Neuronal stem cell (in vitro differentiated cells): ENCODE data around the gene YBEY.
"Not testable (repeated sequence)": the region's sequence is repeated elsewhere in the genome, so short reads cannot be mapped to it uniquely, and the experiment has no call there.

Experiments
- DNase-seq: peaks from one replicate; pipeline ENCODE4 v3.0.0-alpha.2; 2013; ENCODE audit warnings: low spot score
- H2AFZ ChIP-seq: one replicate; pipeline ENCODE4 v1.6.1; 2013; ENCODE audit warnings: mild to moderate bottlenecking, low read length, inconsistent platforms
- H2AK5ac ChIP-seq: 2 replicates; pipeline ENCODE4 v1.6.1; 2013; ENCODE audit warnings: low read depth, mild to moderate bottlenecking, inconsistent platforms, low read length, moderate library complexity, mixed read lengths
- H2BK120ac ChIP-seq: 2 replicates; pipeline ENCODE4 v1.6.1; 2013; ENCODE audit warnings: low read depth, mild to moderate bottlenecking, inconsistent platforms, low read length, moderate library complexity, mixed read lengths
- H2BK12ac ChIP-seq: one replicate; pipeline ENCODE4 v1.6.1; 2013; ENCODE audit warnings: low read length, inconsistent platforms
- H2BK15ac ChIP-seq: 2 replicates; pipeline ENCODE4 v1.6.1; 2013; ENCODE audit warnings: mild to moderate bottlenecking, low read length, inconsistent platforms, mixed read lengths
- H2BK5ac ChIP-seq: one replicate; pipeline ENCODE4 v1.6.1; 2013; ENCODE audit warnings: inconsistent platforms, mild to moderate bottlenecking, low read length, moderate library complexity
- H3K14ac ChIP-seq: one replicate; pipeline ENCODE4 v1.6.1; 2013; ENCODE audit warnings: low read length, inconsistent platforms
- H3K18ac ChIP-seq: 2 replicates; pipeline ENCODE4 v1.6.1; 2013; ENCODE audit warnings: low read length, inconsistent platforms
- H3K23ac ChIP-seq: 2 replicates; pipeline ENCODE4 v1.6.1; 2013; ENCODE audit warnings: low read depth, mild to moderate bottlenecking, mixed read lengths, low read length, inconsistent platforms; ENCODE audit not compliant: poor library complexity
- H3K27ac ChIP-seq: replicated peaks from 3 replicates; pipeline ENCODE4 v1.5.1; 2013; ENCODE audit warnings: low read length, inconsistent platforms
- H3K27me3 ChIP-seq, 3 experiments: 2 replicates each; pipeline ENCODE4 v1.6.1; 2013; ENCODE audit warnings: low read length in 3 of 3, mild to moderate bottlenecking in 2 of 3, inconsistent platforms in 1 of 3, low read depth in 1 of 3, mixed read lengths in 1 of 3, moderate library complexity in 1 of 3; ENCODE audit not compliant: control insufficient read depth in 3 of 3, insufficient read depth in 3 of 3
- H3K36me3 ChIP-seq, 2 donors: replicated peaks in 1 of 2; 2 replicates each; pipeline ENCODE4 v1.6.1; 2013; ENCODE audit warnings: low read length in 2 of 2; ENCODE audit not compliant: control insufficient read depth in 2 of 2, insufficient read depth in 2 of 2
- H3K4ac ChIP-seq: 2 replicates; pipeline ENCODE4 v1.6.1; 2013; ENCODE audit warnings: inconsistent platforms, mild to moderate bottlenecking, low read length, moderate library complexity
- H3K4me1 ChIP-seq, 2 donors: 1 replicate in 1 of 2; 2 replicates in 1 of 2; pipeline ENCODE4 v1.6.1; 2013; ENCODE audit warnings: low read length in 2 of 2, low read depth in 1 of 2; ENCODE audit not compliant: control insufficient read depth in 2 of 2, insufficient read depth in 1 of 2
- H3K4me2 ChIP-seq: one replicate; pipeline ENCODE4 v1.6.1; 2013; ENCODE audit warnings: mild to moderate bottlenecking, low read length, inconsistent platforms; ENCODE audit not compliant: insufficient read depth, poor library complexity, severe bottlenecking
- H3K4me3 ChIP-seq, 2 donors: 2 replicates each; pipeline ENCODE4 v1.5.1; 2013; ENCODE audit warnings: low read length in 2 of 2, mild to moderate bottlenecking in 2 of 2, inconsistent platforms in 1 of 2, moderate library complexity in 1 of 2
- H3K79me1 ChIP-seq: one replicate; pipeline ENCODE4 v1.6.1; 2013; ENCODE audit warnings: low read depth, mild to moderate bottlenecking, inconsistent platforms, low read length, moderate library complexity
- H3K9ac ChIP-seq: one replicate; pipeline ENCODE4 v1.6.1; 2013; ENCODE audit warnings: mild to moderate bottlenecking, low read depth, low read length, inconsistent platforms; ENCODE audit not compliant: poor library complexity
- H3K9me3 ChIP-seq, 2 donors: replicated peaks in 1 of 2; 2 replicates each; pipeline versions ENCODE3 to v1.6.1; 2013; ENCODE audit warnings: low read length in 2 of 2, mild to moderate bottlenecking in 2 of 2, inconsistent platforms in 1 of 2, low read depth in 1 of 2, mixed read lengths in 1 of 2, moderate library complexity in 1 of 2; ENCODE audit not compliant: control insufficient read depth in 2 of 2, insufficient read depth in 1 of 2
- H4K8ac ChIP-seq: one replicate; pipeline ENCODE4 v1.6.1; 2013; ENCODE audit warnings: low read depth, mild to moderate bottlenecking, inconsistent platforms, low read length, moderate library complexity
- H4K91ac ChIP-seq: one replicate; pipeline ENCODE4 v1.6.1; 2013; ENCODE audit warnings: low read length, low read depth, mild to moderate bottlenecking, inconsistent platforms; ENCODE audit not compliant: poor library complexity
- WGBS, 2 donors: extraction: QIAGEN DNeasy Blood & Tissue Kit; methylation state at CpG; one replicate each; pipeline ENCODE4 v1.1.7; 2013; ENCODE audit warnings: missing lambda C conversion rate in 2 of 2, mixed read lengths in 1 of 2; ENCODE audit not compliant: insufficient read length in 2 of 2, insufficient replicate concordance in 1 of 2; ENCODE audit errors: extremely low coverage in 2 of 2; 5-methylcytosine and 5-hydroxymethylcytosine counted together

YBEY gene

GRCh38 chr21:46310260-46310659 is 24.1 kb downstream of the YBEY start:
- H3K18ac ChIP-seq, H3K27ac ChIP-seq, H3K9ac ChIP-seq, H3K23ac ChIP-seq, H2BK15ac ChIP-seq, H4K91ac ChIP-seq, H3K4me1 ChIP-seq, H3K4me3 ChIP-seq, H3K4me2 ChIP-seq, H2AFZ ChIP-seq, H2AK5ac ChIP-seq, H3K4ac ChIP-seq, H3K14ac ChIP-seq, H3K9me3 ChIP-seq, H2BK120ac ChIP-seq, H2BK5ac ChIP-seq, H3K79me1 ChIP-seq, H2BK12ac ChIP-seq, H4K8ac ChIP-seq, DNase-seq, H3K27me3 ChIP-seq: not testable (repeated sequence)
- H3K36me3 ChIP-seq = peaks cover 41 to 89% of the 10 kb centered on the region in 2 donors
- WGBS, 2 donors = no CpG with 5 or more reads among the region's 8 CpGs

- peaks cover 45 to 93% of the 10 kb centered on the region in 2 donors for H3K36me3 ChIP-seq
- no peak overlapping the region for H3K9ac ChIP-seq
- no peak overlapping the region for H2BK12ac ChIP-seq
- H2BK15ac ChIP-seq = no peak overlapping the region
- no peak overlapping the region for H3K14ac ChIP-seq
- H3K79me1 ChIP-seq = peaks cover 2% of the 10 kb centered on the region
- H3K9me3 ChIP-seq = no peaks in the 10 kb centered on the region
- H2BK5ac ChIP-seq = no peak overlapping the region
- H4K8ac ChIP-seq = no peak overlapping the region
- no peak for DNase-seq
- no peaks in the 10 kb centered on the region for H3K27me3 ChIP-seq
- H3K4me2 ChIP-seq = no peak overlapping the region
- no peak overlapping the region for H3K23ac ChIP-seq
- H2BK120ac ChIP-seq = no peak overlapping the region
- no peaks in the 10 kb centered on the region for H3K4me1 ChIP-seq
- no peak overlapping the region for H3K18ac ChIP-seq
- no peak overlapping the region for H4K91ac ChIP-seq
- H2AK5ac ChIP-seq = no peak overlapping the region
- no peak overlapping the region for H3K4ac ChIP-seq
- no peak overlapping the region for H3K27ac ChIP-seq
- H3K4me3 ChIP-seq = no peak overlapping the region
- no peak overlapping the region for H2AFZ ChIP-seq
These were observed 25.4 kb downstream of the YBEY start for GRCh38 chr21:46311568-46311967.

GRCh38 chr21:46312949-46313348 is 26.8 kb downstream of the YBEY start:
- Histone ChIP-seq H3K4ac (no peak overlapping the region), H3K27me3 (no peaks in the 10 kb centered on the region), H2BK12ac (no peak overlapping the region), H3K9ac (no peak overlapping the region), H3K4me1 (peaks cover 0 to 2% of the 10 kb centered on the region in 2 donors), H2AK5ac (no peak overlapping the region), H3K27ac (no peak overlapping the region), H3K79me1 (peaks cover 9% of the 10 kb centered on the region), H3K9me3 (no peaks in the 10 kb centered on the region), H3K23ac (no peak overlapping the region), H2BK120ac (no peak overlapping the region), H4K91ac (no peak overlapping the region), H2AFZ (no peak overlapping the region), H3K14ac (no peak overlapping the region), H3K4me3 (no peak overlapping the region), H4K8ac (no peak overlapping the region), H2BK15ac (no peak overlapping the region), H3K18ac (no peak overlapping the region), H3K4me2 (no peak overlapping the region), H2BK5ac (no peak overlapping the region), H3K36me3 (peaks cover 45 to 94% of the 10 kb centered on the region in 2 donors)
- no CpG with 5 or more reads among the region's 5 CpGs for WGBS, 2 donors
- DNase-seq = no peak

- Histone ChIP-seq H3K9ac (no peak overlapping the region), H3K23ac (no peak overlapping the region), H4K8ac (no peak overlapping the region), H2BK12ac (no peak overlapping the region), H3K27ac (no peak overlapping the region), H3K27me3 (no peaks in the 10 kb centered on the region), H3K4me2 (no peak overlapping the region), H2BK120ac (peak overlapping the region; percentile 61), H2AFZ (no peak overlapping the region), H3K4me1 (peaks cover 0 to 15% of the 10 kb centered on the region in 2 donors), H2AK5ac (no peak overlapping the region), H3K9me3 (no peaks in the 10 kb centered on the region), H3K18ac (no peak overlapping the region), H3K4ac (no peak overlapping the region), H2BK15ac (no peak overlapping the region), H3K4me3 (no peak overlapping the region), H3K79me1 (peaks cover 13% of the 10 kb centered on the region), H3K14ac (no peak overlapping the region), H2BK5ac (no peak overlapping the region), H3K36me3 (peaks cover 45 to 94% of the 10 kb centered on the region in 2 donors), H4K91ac (no peak overlapping the region)
- no peak for DNase-seq
- no CpG with 5 or more reads among the region's 22 CpGs for WGBS, 2 donors
These were observed 28.4 kb downstream of the YBEY start for GRCh38 chr21:46314441-46315020.
